NCI-H1436 (cell line): ENCODE measurements around the gene CCDC198.

Source experiments
- DNase-seq: peaks from one replicate; lab custom pipeline; 2025; lab: John Stamatoyannopoulos, UW

CCDC198 gene

GRCh38 chr14:57493467-57494181 lies at the start of gene CCDC198:
Gene CCDC198, minus strand, starts transcription at chr14:57493857. Its CDS starts 142 bp downstream, at chr14:57493715.
- no peak for DNase-seq

- no peak for DNase-seq
Observed at GRCh38 chr14:57533214-57533613, 39.6 kb upstream of the CCDC198 start.

GRCh38 chr14:57530571-57530970 lies 36.9 kb upstream of the CCDC198 start:
- no peak for DNase-seq

GRCh38 chr14:57526942-57527341 lies 33.3 kb upstream of the CCDC198 start:
- DNase-seq: no peak

- no peak for DNase-seq
Observed at GRCh38 chr14:57519043-57519442, 25.4 kb upstream of the CCDC198 start.

GRCh38 chr14:57512220-57512619 lies 18.6 kb upstream of the CCDC198 start:
- DNase-seq: no peak

- no peak for DNase-seq
Observed at GRCh38 chr14:57508756-57509155, 15.1 kb upstream of the CCDC198 start.

GRCh38 chr14:57502586-57503254 lies 9.1 kb upstream of the CCDC198 start:
- DNase-seq: peak; percentile 31

- DNase-seq: no peak
Observed at GRCh38 chr14:57501039-57501557, 7.4 kb upstream of the CCDC198 start.

GRCh38 chr14:57498659-57499058 lies 5.0 kb upstream of the CCDC198 start:
- DNase-seq: no peak

GRCh38 chr14:57498035-57498434 lies 4.4 kb upstream of the CCDC198 start:
- DNase-seq: no peak

- DNase-seq: no peak
Observed at GRCh38 chr14:57495416-57495815, 1.8 kb upstream of the CCDC198 start.

- no peak for DNase-seq
Observed at GRCh38 chr14:57492859-57493258, 798 bp downstream of the CCDC198 start.

- DNase-seq: no peak
Observed at GRCh38 chr14:57491640-57492039, 2.0 kb downstream of the CCDC198 start.

GRCh38 chr14:57487771-57488170 lies 5.9 kb downstream of the CCDC198 start:
- no peak for DNase-seq

GRCh38 chr14:57486767-57487379 lies 6.8 kb downstream of the CCDC198 start:
- peak; percentile 73 for DNase-seq

GRCh38 chr14:57485635-57486034 lies 8.0 kb downstream of the CCDC198 start:
- DNase-seq: no peak

GRCh38 chr14:57482120-57482519 lies 11.5 kb downstream of the CCDC198 start:
- DNase-seq: no peak

GRCh38 chr14:57480051-57480450 lies 13.6 kb downstream of the CCDC198 start:
- no peak for DNase-seq

GRCh38 chr14:57479197-57479596 lies 14.5 kb downstream of the CCDC198 start:
- DNase-seq: no peak

- DNase-seq: no peak
Observed at GRCh38 chr14:57478050-57478449, 15.6 kb downstream of the CCDC198 start.

- DNase-seq: no peak
Observed at GRCh38 chr14:57470909-57471308, 22.7 kb downstream of the CCDC198 start.
